Stimulated activated CD8-positive, alpha-beta memory T cell treated with anti-CD3 and anti-CD28 coated beads, Interleukin-7, amount 100 ng/mL, for 48 hours (primary cell): Measurements from ENCODE around the gene DNPEP.

Source experiments
- DNase-seq, 2 donors: peaks; one replicate each; pipeline ENCODE4 v3.0.0-alpha.2; 2020; ENCODE audit warnings: low read depth in 1 of 2; ENCODE audit errors: extremely low read depth in 1 of 2

DNPEP gene

DNA sequence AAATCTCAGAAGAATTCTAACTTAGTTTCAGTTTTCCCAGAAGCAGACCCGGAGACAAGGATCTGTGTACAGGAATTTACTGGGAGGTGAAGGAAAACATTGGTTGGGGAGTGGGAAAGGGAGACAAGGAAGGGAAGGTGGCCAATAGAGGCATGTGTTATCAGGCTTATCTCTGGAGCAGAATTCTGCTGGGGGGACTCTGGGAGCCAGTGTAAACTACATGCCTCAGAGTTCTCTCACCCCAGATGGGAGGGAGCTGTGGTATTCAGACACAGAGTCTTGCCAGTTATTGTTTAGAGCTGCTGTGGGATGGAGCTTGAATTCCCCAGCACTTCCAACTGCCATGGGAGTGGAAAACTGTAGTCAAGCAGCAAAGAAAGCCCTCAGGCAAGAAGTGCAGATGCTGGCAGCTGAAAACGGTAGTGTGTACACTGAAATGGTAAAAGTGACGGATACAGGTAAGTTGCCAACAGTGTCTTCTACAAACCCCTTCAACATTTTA is 19.0 kb downstream of the DNPEP start:
- DNase-seq: no peak

DNA sequence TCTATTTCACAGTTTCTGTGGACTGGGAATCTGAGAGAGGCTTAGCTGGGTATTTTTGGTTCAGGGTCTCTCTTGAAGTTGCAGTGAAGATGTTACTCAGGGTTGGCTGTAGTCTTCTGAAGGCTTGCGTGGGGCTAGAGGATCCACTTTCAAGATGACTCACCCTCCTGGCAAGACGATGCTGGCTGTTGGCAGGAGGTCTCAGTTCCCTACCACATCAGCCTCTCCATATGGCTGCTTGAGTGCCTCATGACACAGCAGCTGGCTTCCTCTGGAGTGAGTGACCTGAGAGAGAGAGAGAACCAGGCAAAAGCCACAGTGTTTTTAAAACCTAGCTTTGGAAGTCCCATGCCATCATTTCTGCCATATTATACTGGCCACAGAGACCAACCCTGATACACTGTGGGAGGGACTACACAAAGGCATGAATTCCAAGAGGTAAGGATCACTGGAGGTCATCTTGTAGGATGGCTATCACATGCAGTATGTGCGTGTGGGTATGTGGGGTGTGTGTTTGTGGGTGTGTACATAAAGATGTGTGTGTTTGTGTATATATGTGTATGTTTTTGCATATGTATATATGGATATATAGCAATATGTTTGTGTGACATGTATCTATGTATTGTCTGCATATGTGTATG is 25.1 kb downstream of the DNPEP start:
- DNase-seq: no peak

DNA sequence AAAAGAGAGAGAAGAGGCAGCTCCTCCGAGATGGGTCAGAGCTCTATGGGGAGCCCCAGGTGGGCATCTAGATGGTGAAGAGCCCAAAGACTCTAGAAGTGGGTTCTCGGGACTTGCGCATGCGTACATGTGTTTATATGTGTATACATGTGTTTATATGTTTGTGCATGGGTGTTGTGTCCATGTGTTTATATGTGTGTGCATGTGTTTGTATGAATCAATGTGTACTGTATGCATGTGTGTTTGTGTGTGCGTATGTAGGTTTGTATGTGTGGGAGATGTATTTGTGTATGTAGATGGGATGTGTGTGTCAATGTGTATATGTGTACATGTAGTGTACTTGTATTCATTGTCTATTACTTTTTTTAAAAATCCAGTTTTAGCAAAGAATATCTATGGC is 25.6 kb downstream of the DNPEP start:
- DNase-seq: no peak

DNA sequence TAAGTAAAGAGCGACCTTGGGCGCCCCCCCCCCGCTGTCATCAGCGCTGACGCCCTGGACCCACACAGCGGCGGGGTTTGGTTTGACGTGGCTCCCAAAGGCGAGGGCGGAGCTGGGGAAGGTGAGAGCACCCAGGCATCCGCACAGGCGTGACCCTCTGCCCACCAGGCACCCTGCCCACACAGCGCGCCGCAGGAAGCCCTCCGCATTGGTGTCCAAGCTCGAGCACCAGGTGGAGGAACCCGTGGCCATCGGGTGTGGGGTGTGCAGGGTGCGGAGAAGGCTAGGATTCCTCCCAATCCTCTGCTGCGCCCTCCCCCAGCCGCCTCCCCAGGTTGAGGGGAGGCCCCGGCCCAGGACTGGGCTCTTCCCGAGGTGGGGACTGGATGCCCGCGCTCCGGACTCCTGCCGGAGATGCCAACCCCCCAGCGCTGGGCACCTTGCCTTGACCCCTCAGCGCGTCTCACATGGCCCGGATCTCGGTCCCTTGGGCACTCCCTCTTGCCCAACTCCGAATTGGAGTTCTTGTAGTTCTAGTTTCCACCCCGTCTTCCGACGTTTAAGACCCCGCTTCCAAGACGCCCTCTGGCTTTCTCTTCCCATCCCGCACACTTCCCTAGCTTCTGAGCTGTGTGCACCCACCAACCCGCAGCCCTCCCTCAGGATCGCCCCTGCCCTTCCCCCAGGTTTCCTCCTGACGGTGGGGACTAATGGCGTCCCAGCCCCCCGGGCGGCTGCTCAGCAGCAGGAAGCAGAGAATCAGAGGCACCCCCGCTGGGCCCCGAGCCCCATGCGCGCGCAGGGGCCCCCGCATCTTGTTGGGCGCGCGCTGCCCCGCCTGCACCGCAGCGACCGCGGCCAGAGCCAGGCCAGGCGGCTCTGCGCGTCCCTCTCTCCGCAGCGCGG is 29.3 kb downstream of the DNPEP start:
- DNase-seq: peak; percentile 5 to 37

DNA sequence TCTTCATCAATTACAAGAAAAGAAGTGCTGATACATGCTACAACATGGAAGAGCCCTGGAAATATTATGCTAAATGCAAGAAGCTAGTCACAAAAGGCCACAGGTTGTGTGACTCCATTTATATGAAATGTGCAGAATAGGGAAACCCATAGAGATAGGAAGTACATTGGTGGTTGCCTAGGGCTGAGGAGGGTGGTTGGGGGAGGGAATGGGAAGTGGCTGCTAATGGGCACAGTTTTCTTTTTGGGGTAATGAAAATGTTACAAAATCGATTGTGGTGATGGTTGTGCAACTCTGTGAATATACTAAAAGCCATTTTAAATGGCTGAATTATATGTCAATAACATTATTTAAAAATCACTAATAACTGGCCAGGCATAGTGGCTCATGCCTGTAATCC is 30.9 kb downstream of the DNPEP start:
- no peak for DNase-seq

DNA sequence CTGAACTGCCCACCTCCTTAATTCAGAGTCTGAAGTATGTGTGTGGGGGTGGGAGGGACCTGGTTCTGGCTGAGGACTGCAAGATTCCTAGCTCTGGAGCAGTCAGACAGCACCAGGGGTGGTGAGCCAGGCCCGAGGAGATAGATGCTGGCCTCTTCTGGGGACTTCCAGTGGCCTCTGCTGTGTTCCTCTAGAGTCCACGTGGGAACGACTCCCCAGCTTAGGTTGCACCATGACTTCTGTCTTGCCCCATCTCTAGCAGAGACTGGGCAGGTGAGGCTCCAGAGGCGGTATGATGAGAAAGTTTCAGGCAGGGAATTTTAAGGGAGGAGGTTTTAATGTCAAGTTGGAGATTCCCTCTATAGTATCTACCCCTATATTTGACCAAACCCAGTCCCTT is 33.1 kb downstream of the DNPEP start:
- no peak for DNase-seq

DNA sequence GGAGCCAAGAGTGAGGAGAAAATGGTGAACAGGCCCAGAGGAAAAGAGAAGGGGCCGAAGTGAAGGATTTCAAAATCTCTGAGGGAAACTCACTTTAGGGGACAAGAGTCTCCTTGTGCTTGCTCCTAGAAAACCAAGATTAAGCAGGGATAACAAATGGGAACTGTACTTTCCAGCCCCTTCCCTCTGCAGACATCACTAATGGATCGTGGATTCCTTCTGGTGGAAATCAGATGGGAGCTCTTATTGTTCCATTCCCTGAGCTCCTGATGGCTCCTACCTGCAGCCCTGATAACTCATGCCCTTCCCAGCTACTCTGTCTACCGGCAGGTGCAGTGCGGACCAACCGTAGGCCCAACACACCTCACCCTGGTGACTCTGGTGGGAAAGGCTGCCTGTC is 34.6 kb downstream of the DNPEP start:
- DNase-seq: no peak

DNA sequence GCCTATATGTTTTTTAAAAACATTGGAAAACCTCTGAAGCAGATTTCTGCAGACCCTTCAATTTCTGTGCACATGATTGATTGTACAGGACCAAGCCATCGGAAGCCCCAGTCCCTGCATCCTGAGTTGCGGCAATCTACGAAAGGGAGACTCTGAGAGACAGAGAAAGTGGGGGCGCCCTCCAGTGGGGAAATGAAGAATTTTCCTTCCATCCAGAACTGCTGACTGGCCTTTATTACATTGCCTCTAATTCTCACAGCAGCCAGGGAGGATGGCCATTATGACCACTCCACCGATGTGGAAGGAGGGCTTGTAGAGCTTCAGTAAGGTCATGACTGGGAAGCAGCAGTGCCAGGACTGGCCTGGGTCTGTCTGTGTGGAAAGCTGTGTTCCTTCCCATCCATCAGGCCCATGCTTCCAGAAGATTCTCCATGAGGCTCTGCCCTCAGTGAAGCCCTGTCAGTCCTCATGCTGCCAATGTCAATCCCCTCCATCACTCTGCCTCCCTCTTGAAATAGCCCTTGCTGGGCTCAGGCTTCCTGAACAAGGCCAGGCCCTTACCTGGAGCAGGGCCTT is 35.2 kb downstream of the DNPEP start:
- DNase-seq: peak in 1 of 2 donors; percentile 45

DNA sequence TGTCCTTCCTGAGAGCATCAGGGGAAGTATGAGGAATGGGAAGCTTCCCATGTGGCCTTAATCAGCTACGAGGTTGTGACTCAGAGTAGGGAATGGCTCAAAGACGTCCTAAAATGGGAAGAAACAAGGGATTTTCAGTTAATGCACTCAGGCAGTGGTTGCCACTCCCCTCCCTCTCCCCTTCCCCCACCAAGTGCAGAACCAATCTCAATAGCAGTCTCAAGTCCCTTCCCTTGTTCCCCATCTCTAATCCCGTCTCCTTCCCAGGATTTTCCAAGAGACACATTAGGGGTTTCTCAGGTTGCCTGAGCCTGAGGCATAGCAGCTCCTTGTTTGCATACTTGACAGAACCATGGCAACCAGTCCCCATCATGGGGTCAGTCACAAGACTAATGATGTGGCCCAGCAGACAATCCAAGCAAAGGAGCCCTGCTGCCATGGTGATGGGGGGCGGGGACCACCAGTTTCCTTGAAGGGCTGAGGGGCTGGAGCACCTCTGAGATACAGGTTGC is 36.9 kb downstream of the DNPEP start:
- DNase-seq: no peak

DNA sequence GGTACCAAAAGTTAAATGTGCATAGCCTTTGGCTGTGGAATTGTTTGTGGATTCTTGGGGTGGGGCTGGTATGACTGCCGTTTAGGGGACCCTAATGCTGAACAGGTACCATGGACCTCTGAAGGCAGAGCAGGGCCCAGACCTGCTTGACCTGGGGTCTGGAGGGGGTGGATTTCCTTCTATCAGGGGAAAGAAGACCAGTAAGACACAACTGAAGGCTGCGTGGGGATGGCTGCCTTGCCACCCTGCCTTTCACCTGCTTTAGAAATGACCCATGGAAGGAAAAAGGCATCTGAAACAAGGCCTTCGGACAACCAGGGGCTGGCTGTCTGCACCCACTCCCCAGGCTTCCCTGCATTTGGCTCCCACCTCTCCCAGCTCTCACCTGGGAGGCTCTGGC is 37.5 kb downstream of the DNPEP start:
- DNase-seq: no peak

DNA sequence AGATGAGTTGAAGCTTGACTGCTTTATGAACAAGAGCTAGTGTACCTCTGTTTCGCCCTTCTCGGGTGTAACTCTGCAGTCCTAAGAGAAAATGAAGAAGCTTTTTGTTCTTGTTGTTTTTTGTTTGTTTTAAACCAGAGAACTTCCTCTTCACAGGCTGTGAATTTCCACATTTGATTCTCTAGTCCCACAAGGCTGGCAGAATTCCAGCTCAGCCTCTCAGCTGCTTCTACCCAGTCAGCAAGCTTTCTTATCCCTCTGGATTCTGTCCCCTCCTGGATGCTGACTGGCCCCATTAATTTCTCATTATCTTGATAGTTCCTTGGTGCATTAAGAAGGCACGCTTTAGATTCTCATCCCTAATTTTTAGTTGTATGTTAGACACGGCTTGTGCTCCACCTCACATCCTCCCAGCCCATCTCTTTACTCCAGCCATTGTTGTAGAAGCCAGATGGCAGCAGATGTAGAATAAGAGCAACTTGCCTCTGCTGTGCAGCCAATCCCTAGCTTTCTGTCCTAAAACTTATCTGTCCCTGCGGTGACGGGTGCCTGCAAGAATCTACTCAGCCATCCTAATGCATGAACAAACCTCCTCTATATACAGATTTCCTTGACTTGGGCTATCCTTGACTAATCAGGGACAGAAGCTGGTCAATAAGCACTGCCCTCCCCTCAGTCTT is 42.8 kb downstream of the DNPEP start:
- DNase-seq: no peak

DNA sequence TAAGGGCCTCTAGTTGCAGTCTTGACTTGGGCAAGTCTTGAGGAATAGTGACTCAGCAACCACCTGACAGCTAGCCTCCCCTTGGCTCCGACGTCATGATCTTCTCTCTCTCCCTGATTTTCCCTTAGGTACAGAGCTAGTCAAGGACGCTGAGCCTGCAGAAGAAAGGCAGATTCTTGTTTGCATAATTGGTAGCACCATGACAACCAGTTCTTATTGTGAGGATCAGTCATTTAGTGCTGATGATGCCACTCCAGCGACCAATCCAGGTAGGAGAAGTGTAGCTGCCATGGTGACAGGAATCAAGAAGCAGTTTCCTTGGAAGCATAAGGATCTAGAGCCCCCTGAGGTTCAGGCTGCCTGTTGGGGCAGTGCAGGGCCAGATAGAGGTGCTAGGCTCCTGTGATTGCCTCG is 52.3 kb downstream of the DNPEP start:
- DNase-seq: no peak

DNA sequence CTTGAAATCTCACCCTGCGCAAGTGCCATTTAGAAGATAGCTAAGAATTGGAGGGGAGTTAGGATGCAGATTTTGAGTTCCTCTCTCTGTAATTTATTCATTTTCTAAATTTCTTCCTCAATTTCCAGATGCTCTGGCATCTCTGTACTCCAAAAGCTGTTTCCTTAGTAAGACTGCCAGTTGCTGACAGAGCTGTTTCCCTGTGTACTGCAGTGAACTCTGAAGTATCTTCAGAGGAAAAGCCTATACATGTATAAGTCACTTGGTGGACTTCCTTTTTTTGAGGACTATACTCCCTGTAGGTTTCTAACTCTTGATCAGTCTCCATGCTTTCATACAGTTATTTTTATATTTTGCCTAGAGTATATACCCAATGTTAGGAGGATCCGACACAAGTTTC is 53.6 kb downstream of the DNPEP start:
- no peak for DNase-seq

DNA sequence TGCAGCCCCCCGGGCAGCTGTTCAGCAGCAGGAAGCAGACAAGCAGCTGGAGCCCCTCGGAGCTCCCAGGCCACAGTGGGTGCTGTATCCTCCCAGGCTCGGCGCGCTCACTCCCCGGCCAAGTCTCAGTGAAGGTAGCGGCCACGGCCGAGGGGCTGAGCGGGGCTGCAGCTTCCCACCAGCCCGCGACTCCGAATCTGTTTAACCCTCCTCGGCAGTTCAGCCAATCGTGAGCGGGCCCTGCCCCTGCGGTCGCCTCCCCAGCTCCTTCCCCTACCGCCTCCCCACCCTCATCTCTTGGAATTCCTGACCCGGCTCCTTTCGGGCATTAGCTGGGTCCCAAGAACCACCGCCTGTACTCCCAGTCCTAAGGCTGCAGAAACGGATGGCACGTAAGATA is 55.2 kb downstream of the DNPEP start, which contains the start of gene RESP18:
TSS of gene RESP18 (minus strand) at position 203 of the 400 bp plus-strand sequence.
- DNase-seq: no peak

DNA sequence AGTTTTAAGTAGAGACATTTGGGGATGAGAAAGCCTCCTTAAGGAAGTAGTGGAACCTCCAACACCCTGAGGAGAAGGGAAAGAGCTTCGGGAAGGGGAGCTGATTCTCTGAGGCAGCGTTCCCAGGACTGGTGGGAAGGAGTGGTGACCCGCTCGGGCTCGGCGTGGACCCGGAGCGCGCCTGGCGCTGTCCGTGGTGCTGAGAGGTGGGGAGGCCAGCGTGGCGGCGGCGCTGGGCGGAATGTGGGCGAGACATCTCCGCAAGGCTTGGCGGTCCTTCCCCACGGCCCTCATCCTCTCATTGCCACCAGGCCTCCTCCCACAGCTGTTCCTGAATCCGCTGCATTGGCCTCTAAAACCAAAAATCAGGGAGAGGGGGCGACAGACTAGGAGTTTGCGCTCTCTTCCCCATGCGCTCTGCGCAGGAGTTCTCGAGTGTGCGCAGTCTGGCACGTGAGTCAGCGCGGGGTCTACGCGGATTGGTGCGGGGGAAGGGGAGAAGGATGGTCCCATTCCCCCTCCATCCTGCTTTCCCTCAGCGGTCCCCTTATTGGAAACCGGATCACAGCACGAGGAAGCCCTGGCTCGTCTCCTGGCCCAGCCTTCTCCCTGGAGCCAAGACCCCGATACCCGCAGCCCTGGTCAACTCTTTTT is 56.0 kb downstream of the DNPEP start:
- no peak for DNase-seq

DNA sequence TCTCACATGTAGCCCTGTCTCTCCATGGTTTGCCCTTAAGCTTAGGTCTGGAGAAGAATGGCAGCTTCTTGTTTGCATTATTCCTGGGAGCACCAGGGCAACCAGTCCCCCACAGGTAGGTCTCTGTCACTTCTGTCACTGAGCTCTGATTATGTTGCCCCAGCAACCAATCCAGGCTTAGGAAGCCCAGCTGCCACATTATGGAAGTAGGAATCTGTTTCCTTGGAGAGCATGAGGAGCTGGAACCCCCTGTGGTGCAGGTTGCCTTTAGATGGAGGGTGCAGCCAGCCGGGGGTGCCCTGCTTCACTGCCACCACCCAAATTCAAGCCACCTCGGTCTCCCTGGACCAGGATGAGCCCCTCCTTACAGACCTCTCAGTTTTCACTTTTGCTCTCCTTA is 60.0 kb downstream of the DNPEP start:
- no peak for DNase-seq

DNA sequence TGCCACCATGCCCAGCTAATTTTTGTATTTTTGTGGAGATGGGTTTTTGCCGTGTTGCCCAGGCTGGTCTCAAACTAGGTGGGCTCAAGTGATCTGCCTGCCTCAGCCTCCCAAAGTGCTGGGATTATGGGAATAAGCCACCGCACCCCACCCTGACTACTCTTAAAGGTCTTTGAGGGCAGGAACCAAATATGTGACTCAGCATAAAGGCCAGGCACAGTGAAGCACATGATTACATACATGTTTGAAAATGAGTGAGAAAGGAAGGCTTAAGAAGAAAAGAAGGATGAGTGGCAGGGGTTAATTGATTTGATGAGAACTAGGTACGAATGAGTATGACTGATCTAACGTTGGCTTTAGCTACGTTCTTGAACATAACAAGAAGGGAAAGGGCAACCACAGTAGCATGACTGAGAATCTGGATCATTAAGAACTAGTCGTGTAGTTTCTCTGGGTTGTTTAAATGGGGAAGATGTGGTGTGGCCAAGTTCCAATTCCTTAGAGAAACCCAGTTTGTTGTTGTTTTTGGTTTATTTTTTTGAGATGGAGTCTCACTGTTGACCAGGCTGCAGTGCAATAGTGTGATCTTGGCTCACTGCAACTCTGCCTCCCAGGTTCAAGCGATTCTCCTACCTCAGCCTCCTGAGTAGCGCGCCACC is 61.9 kb downstream of the DNPEP start:
- no peak for DNase-seq

DNA sequence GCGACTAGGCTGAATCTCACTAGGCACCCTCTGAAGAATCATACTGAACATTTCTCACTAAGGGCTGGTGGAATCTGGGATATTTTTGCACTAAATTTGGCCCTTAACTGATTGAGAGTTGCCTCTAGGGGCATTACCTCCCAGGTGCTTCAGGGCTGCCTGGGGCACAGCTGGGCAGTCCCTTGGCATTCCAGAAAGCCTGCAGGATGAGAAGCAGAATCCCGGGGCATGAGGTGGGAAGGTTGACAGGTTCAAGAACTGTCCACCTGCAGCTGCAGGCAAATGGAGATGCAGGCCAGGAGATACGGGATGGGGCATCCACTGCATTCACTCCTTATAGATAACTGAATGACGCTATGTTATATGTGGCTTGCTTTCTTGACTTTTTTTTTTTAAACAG is 62.6 kb downstream of the DNPEP start:
- DNase-seq: no peak

DNA sequence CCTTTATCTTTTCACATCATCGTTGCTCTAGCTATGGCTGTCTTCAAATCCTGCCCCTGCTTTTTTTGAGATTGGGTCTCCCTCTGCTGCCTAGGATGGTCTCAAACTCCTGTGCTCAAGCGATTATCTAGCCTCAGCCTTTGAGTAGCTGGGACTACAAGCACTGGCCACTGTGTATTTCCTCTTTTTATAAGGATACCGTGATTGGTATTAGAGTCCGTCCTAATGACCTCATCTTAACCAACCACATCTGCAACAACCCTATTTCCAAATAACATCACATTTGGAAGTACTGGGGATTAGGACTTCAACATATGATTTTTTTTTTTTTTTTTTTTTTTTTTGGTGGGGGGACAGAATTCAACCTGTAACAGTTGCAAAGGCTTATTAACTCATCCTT is 64.3 kb downstream of the DNPEP start:
- DNase-seq: no peak
